Panc1 (cell line): ENCODE results near the gene SNX7. TPM values are rescaled to one million over a fixed set of nuclear protein-coding genes. Genes with fewer than 3 reads are reported as not detected.

Source experiments
- ATAC-seq: fragments of 200-7000 bp; cut with Tn5 transposase; 2 replicates; pipeline ENCODE4 v1.9.1; 2020; ENCODE audit warnings: mild to moderate bottlenecking, moderate library complexity
- BruUV-seq: library from RNA; stranded (reverse); fragments of 400-500 nt; replicated peaks from 2 replicates; lab custom pipeline; 2021; lab: Mats Ljungman, UMichigan
- CTCF ChIA-PET: fragments of 300-600 bp; sonication (Branson Sonifier 250); formaldehyde crosslinking; loops from one replicate; lab custom pipeline; 2022; ENCODE audit warnings: antibody characterized with exemption; lab: Charles Lee
- POLR2A ChIA-PET: fragments of 300-600 bp; sonication (Branson Sonifier 250); formaldehyde crosslinking; loops from one replicate; lab custom pipeline; 2022; ENCODE audit warnings: antibody characterized with exemption; lab: Charles Lee
- DNase-seq: peaks from one replicate; pipeline ENCODE4 v3.0.0-alpha.2; 2010; ENCODE audit warnings: low read depth, low spot score
- H3K27ac ChIP-seq: 2 replicates; pipeline ENCODE4 v1.5.1; 2011; ENCODE audit warnings: mild to moderate bottlenecking, low read length, inconsistent platforms
- H3K27me3 ChIP-seq: fragments of 200-500 bp; sonication (Bioruptor generic); 2 replicates; pipeline ENCODE4 v1.6.0; 2014; ENCODE audit warnings: low read length, inconsistent platforms; ENCODE audit not compliant: control insufficient read depth, insufficient read depth
- H3K36me3 ChIP-seq: fragments of 200-500 bp; sonication (Bioruptor generic); 2 replicates; pipeline ENCODE4 v1.5.1; 2014; ENCODE audit warnings: inconsistent platforms, mild to moderate bottlenecking, low read length, moderate library complexity; ENCODE audit not compliant: control insufficient read depth, insufficient read depth
- H3K4me1 ChIP-seq: 2 replicates; pipeline ENCODE4 v1.5.1; 2011; ENCODE audit warnings: inconsistent platforms, mild to moderate bottlenecking, low read length, moderate library complexity; ENCODE audit not compliant: control insufficient read depth, insufficient read depth
- H3K4me3 ChIP-seq, 2 experiments: 2 replicates each; pipeline ENCODE4 v1.5.1; 2011 to 2012; ENCODE audit warnings: low read depth in 2 of 2, low read length in 2 of 2, mild to moderate bottlenecking in 2 of 2, inconsistent platforms in 1 of 2, moderate library complexity in 1 of 2
- H3K9me3 ChIP-seq: fragments of 200-500 bp; sonication (Bioruptor generic); 2 replicates; pipeline ENCODE4 v1.5.1; 2014; ENCODE audit warnings: low read depth, mild to moderate bottlenecking, inconsistent platforms, low read length, moderate library complexity; ENCODE audit not compliant: control insufficient read depth, insufficient read depth
- POLR2AphosphoS5 ChIP-seq: IDR thresholded peaks from 2 replicates; pipeline ENCODE4 v1.6.1; 2012; ENCODE audit warnings: mild to moderate bottlenecking, low read depth, low read length, moderate library complexity
- SIN3A ChIP-seq: IDR thresholded peaks from 2 replicates; pipeline ENCODE4 v1.6.1; 2012; ENCODE audit warnings: low read depth, mild to moderate bottlenecking, low read length, moderate library complexity, borderline replicate concordance; ENCODE audit not compliant: insufficient read depth
- TCF7L2 ChIP-seq: IDR thresholded peaks from 2 replicates; pipeline ENCODE4 v1.6.1; 2011; ENCODE audit warnings: mild to moderate bottlenecking, low read depth, low read length, inconsistent platforms
- in situ Hi-C: cut with HindIII; loops from 2 replicates; pipeline ENCODE4 v1.10.0; 2016; ENCODE audit warnings: low sequenced_read_pairs, low pct_unique_long_range_greater_than_20kb
- intact Hi-C: fragments of 100-400 bp; cut with micrococcal nuclease; formaldehyde crosslinking; loops from one replicate; pipeline ENCODE4 v1.10.0; 2022; ENCODE audit not compliant: unreplicated experiment
- total RNA-seq: library from RNA; stranded (reverse); gene quantifications from one replicate; pipeline ENCODE4 v1.2.1, GENCODE V29; 2021; ENCODE audit not compliant: unreplicated experiment
- TF ChIP-seq, protein P1 (sequence below), 2 experiments: IDR thresholded peaks; 2 replicates each; pipeline ENCODE4 v1.6.1; 2011 to 2012; ENCODE audit warnings: low read depth in 2 of 2, control low read depth in 1 of 2, low read length in 1 of 2, mild to moderate bottlenecking in 1 of 2, moderate library complexity in 1 of 2; ENCODE audit not compliant: insufficient read depth in 1 of 2
- TF ChIP-seq, protein P2 (sequence below): fragments of 450-650 bp; IDR thresholded peaks from 2 replicates; pipeline ENCODE4 v1.5.1; 2017; ENCODE audit warnings: mild to moderate bottlenecking

Gene SNX7
- total RNA-seq, 1 experiment from 2014 or later, result 37.4 TPM

DNA sequence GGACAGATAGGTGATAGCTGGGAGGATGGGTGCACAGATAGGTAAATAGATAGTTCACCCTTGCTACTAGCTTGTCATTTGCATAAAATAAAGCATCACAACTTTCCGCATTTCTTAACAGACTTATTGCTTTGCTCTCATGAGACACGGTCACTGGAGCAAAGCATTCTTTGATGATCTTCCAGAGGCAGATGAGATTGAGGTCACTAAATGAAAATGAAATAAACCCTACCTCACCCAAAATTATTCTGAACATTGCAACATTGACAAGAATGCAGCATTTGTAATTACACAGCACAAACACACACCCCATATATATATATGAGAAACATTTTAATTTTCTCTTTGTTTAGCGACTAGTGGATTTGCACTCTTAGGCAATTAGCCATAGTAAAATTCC is 107.6 kb downstream of the SNX7 start:
- H3K9me3 ChIP-seq, result no peaks in the 10 kb centered on the region
- DNase-seq, result no peak
- H3K27ac ChIP-seq, result no peak overlapping the region
- H3K27me3 ChIP-seq, result no peaks in the 10 kb centered on the region
- BruUV-seq, result no TSS peak
- no peak overlapping the region for H3K4me3 ChIP-seq
- ChIA-PET CTCF (no interaction called here), POLR2A (interaction anchor here (0.6 kb wide), 1 partner anchor 696 kb away, joined by 3 read pairs; no protein-coding TSS in a partner anchor)
- intact Hi-C loops (no loop called here), in situ Hi-C loops (no loop called here)
- no peak for ATAC-seq
- no peaks in the 10 kb centered on the region for H3K36me3 ChIP-seq
- H3K4me1 ChIP-seq, result no peaks in the 10 kb centered on the region
- TF ChIP-seq, protein P1, sequence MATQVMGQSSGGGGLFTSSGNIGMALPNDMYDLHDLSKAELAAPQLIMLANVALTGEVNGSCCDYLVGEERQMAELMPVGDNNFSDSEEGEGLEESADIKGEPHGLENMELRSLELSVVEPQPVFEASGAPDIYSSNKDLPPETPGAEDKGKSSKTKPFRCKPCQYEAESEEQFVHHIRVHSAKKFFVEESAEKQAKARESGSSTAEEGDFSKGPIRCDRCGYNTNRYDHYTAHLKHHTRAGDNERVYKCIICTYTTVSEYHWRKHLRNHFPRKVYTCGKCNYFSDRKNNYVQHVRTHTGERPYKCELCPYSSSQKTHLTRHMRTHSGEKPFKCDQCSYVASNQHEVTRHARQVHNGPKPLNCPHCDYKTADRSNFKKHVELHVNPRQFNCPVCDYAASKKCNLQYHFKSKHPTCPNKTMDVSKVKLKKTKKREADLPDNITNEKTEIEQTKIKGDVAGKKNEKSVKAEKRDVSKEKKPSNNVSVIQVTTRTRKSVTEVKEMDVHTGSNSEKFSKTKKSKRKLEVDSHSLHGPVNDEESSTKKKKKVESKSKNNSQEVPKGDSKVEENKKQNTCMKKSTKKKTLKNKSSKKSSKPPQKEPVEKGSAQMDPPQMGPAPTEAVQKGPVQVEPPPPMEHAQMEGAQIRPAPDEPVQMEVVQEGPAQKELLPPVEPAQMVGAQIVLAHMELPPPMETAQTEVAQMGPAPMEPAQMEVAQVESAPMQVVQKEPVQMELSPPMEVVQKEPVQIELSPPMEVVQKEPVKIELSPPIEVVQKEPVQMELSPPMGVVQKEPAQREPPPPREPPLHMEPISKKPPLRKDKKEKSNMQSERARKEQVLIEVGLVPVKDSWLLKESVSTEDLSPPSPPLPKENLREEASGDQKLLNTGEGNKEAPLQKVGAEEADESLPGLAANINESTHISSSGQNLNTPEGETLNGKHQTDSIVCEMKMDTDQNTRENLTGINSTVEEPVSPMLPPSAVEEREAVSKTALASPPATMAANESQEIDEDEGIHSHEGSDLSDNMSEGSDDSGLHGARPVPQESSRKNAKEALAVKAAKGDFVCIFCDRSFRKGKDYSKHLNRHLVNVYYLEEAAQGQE (IDR thresholded peaks at IDR 0.05; ENCODE audit: insufficient read depth in 1 of 2, low read depth in 2 of 2, low read length in 1 of 2), result no peak
- TF ChIP-seq POLR2AphosphoS5 (no peak), SIN3A (no peak), TCF7L2 (no peak)
- TF ChIP-seq, protein P2, sequence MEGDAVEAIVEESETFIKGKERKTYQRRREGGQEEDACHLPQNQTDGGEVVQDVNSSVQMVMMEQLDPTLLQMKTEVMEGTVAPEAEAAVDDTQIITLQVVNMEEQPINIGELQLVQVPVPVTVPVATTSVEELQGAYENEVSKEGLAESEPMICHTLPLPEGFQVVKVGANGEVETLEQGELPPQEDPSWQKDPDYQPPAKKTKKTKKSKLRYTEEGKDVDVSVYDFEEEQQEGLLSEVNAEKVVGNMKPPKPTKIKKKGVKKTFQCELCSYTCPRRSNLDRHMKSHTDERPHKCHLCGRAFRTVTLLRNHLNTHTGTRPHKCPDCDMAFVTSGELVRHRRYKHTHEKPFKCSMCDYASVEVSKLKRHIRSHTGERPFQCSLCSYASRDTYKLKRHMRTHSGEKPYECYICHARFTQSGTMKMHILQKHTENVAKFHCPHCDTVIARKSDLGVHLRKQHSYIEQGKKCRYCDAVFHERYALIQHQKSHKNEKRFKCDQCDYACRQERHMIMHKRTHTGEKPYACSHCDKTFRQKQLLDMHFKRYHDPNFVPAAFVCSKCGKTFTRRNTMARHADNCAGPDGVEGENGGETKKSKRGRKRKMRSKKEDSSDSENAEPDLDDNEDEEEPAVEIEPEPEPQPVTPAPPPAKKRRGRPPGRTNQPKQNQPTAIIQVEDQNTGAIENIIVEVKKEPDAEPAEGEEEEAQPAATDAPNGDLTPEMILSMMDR, result no peak

DNA sequence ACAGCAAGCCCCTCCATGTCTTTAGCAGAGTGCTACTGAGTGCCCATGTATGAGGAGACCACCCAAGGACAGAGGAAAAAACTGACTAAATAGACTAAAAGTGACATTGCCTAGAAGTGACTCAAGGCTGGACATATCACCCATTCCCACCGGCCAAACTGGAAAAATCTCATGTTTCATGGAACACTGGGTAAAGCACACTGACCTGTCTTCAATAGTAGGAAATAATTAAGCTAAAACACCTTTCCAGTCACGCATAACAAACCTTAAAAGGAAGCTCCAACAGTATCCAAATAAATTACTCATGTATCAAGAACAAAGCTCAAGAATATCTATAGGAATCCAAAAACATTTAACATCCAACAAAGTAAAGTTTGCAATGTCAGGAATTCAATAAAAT is 120.4 kb downstream of the SNX7 start:
- TF ChIP-seq POLR2AphosphoS5 (no peak), SIN3A (no peak), TCF7L2 (no peak)
- TF ChIP-seq, protein P2, result no peak
- TF ChIP-seq, protein P1 (IDR thresholded peaks at IDR 0.05; ENCODE audit: insufficient read depth in 1 of 2, low read depth in 2 of 2, low read length in 1 of 2), result no peak
- BruUV-seq, result no TSS peak
- in situ Hi-C loops, result no loop called here

More for the DNA sequence above, 120.4 kb downstream of the SNX7 start:
- H3K36me3 ChIP-seq, result no peaks in the 10 kb centered on the region
- CTCF ChIA-PET, result no interaction called here
- POLR2A ChIA-PET, result no interaction called here
- no peaks in the 10 kb centered on the region for H3K9me3 ChIP-seq
- no peak for DNase-seq
- no peak overlapping the region for H3K27ac ChIP-seq
- ATAC-seq, result no peak
- H3K4me1 ChIP-seq, result no peaks in the 10 kb centered on the region
- H3K27me3 ChIP-seq, result no peaks in the 10 kb centered on the region
- no peak overlapping the region for H3K4me3 ChIP-seq
- intact Hi-C loops, result no loop called here
